Measurements from ENCODE around the gene FAM120AOS.

The FAM120AOS gene

DNA sequence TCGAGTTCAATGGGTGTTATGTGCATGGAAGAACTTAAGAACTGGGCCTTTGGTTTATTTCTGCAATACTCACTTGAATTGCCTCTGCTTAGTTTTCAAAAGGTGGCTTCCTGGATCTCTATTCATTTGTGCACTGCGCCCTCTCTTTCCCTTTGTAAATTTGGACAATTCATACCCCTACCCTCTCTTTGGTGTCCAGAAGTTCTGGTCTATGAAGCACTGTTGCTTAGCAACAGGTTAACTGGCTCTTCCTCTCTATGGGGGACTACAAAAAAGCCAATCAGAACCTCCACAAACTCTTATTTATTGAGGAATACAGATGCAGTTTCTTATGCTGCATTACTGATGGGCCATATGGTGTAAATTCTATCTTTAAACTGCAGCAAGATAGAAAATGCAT lies 15.4 kb downstream of the FAM120AOS start:
- no peak for DNase-seq (ENCODE audit: low read depth)

DNA sequence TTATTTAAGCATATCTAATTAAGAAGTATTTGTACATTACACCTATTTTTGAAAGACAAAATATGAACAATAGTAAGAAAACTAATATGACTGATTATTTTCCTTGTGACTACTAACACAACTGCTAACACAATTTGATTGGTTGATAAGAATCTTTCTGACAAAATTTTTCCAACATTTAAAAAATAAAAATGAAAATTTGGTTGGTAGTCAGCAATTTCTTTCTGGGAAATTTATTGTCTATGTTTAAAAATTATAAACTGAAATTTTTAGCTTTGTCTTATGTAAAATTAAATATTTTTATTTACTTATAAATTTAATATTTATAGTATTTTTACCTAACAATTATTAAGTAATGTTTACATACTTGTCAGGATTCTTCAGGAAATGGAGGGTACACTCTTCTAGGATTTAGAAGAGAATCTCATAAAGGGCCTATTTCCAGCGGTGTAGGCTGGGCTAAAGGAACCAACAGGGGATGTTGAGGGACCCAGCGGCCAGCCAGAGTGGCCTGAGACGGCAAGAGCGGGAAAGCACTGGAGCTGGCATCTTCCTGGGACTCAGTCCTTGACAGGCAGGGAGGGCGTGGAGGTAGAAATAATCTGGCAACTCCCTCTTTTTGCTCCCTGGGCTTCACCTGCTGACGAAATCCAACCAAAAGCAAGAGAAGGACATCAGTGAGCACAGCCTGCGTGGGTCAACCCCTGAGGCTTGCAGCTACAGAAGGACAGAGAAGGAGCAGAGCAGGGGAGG lies 16.6 kb downstream of the FAM120AOS start:
- DNase-seq (ENCODE audit: low read depth) = no peak

DNA sequence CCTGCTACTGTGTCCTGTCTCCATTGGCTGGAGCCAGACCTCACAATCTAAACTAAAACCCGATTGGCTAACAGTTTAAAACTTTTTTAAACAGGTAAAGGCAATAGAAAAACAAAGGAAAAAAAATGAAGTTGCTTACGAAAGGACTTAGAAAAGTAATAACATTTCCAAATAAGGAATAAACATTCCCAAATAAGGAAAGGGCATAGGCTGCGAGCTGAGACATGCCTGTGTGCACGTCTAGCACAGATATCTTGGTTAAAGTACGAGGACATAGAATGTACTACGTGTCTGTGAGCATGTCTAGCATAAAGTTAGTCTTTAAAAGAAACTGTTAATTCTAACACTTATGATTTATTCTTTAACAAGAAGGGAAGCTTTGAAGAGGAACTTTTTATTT lies 17.2 kb downstream of the FAM120AOS start:
- no peak for DNase-seq (ENCODE audit: low read depth)

DNA sequence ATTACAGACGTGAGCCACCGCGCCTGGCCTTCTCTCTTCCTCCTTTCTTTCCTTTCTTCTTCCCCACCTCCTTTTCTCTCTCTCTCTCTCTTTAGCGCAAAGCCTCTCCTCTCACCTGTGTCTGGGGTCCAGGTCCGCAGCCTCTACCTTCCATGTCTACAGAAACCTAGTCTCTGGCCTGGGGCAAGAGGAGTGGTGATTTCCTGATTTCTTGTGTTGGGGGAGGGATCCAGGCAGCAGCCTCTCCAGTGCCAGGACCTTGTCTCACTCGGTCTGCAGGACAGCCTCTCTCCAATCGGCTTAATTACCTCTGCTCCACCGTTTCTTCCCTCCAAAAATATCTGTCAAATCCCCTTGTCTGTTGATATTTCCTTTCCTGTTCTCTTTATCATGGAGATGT lies 18.0 kb downstream of the FAM120AOS start:
- DNase-seq (ENCODE audit: low read depth) = no peak

DNA sequence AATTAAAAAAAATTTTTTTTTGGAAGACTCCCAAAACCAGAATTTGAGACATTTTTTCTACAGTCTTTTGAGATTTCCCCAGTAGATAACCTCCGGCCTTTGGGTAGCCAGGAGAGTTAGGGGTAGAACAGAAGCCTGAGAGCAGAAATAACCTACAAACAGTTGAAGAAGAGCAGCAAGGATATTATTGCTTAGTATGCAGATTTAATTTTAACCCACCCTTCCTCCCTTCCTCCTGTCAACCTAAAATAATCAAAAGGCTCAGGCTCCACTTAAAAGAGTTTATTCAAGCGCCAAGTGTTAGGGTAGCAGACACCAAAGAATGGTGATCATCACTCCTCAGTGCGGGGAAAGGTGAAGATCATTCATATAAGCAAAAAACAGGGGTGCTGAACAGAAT lies 19.3 kb downstream of the FAM120AOS start:
- DNase-seq (ENCODE audit: low read depth) = no peak

DNA sequence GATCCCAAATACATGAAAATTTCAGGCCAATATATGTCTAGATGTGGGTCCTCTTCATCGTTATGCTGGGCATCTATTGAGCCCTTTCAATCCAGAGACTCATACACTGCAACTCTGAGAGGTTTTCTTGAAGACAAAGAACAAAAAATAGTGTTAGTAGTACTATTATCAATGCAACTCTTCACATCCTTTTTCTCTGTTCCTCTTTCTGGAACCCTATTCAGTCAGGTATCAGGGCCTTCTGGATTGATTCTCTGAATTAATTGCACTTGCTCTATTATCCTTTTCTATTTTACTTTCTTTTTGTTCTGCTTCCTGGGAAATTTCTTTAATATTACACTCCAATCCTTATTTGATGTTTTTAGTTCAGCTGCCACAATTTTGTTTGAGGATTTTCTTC lies 20.4 kb downstream of the FAM120AOS start:
- no peak for DNase-seq (ENCODE audit: low read depth)

DNA sequence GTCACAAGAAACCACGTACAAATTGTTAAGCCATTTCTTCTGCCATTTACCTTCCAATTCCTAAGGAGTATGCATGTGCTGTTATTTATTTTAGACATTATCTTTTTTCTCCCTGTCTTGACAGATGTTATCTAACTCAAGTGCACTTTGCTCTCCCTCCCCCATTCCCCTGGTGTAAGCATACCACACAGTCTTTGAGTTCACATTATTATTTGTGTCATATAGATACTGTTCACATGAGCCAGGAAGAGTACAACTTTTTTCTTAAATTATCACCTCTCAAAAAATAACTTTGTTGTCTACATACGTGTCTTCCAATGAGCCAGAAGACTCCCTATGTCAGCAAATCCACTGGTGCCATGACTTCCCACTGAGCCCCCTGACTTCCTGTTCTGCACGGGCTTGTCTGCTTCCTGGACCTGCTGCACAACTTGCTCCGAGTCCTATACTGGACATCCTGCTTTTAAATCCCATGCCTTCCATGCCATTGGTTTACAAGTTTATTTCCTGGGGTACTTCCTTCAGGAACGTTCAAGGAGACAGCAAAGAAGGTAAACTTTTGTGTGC lies 21.8 kb downstream of the FAM120AOS start:
- DNase-seq (ENCODE audit: low read depth) = no peak

DNA sequence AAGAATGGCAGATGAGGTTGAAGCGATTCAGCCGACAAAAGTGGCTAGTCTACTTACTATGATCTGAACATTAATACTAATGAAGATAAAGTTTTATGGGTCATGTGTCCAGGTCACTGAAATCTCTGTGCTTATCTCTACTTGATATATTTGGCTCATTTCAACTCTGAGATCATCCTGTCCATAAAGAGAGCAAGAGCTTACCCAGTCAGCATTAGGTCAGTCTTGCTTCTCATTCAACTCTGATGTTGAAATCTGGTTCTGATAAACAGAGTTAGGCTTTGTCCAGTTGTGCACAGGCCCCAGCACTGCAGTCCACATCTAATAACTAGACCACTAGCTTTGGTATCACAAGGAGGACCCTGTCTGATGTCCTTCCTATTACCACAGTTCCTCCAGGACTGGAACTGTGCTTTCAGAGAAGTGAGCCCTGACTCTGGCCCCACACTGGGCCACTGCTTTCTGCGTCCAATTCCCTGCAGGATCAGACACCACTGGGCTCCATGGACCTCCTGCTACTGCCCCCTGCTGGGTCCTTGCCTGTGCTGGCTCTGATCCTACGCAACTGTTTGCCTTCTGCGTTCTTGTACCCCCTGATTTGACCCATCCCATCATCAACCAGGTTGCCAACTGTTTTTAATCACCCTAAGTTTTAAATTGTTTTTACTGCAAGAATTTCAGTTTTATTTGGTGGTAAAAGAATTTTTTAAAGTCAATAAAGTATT lies 25.6 kb downstream of the FAM120AOS start:
- DNase-seq (ENCODE audit: low read depth) = no peak

DNA sequence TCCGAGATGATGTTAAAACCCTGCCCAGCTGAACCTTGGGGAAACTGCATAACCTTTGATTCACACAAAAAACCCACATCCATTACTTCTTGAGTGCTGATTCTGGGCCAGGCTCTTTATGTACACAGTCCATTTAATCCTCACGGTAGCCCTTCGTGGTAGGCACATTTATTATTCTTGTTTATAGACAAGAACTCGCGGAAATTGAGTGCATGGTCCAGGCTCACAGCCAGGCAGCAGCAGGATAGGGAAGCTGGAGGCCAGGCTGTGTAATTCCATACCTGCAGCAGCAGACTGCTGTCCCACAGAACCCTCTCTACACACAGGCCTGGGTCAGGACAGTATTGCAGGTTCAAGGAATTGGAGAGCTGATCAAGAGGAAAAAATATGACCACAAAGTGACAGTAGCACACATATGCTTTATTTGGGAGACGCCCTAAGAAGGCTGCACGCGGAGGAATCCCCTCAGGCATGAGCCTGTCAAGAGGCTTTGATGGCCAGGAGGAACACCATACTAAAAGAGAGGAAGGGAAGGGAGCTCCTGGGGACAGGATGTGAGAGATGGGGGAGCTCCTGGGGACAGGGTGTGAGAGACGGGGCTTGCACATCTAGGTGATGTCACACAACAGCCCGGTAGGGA lies 30.3 kb downstream of the FAM120AOS start:
- DNase-seq (ENCODE audit: low read depth) = no peak

DNA sequence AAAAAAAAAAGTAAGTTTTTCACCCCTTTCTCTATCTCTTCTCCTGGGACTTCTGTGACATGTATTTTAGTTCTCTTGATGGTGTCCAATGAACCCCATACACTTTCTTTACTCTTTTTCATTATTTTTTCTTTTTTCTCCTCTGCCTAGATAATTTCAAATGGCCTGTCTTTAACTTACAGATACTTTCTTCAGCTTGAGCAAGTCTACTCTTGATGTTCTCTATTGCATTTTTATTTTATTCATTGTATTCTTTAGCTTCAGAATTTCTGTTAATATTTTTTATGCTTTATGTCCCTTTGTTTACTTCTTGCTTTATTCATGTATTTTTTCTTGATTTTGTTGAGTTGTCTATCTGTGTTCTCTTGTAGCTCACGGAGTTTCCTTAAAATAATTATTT lies 34.4 kb downstream of the FAM120AOS start:
- DNase-seq (ENCODE audit: low read depth) = no peak

DNA sequence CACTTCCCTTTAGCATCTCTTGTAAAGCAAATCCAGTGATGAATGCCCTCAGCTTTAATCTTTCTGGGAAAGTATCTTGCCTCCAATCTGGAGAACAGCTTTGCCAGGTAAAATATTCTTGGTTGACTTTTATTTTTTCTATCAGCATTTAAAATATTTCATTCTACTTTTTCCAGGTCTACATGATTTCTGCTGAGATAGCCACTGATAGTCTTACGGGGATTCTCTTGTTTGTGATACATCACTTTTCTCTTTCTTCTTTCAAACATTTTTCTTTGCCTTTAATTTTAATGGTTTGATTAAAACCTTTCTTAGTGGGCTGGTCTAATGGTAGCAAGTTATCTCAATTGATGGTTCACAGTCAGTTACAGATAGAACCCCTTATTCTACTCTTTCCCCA lies 35.8 kb downstream of the FAM120AOS start:
- no peak for DNase-seq (ENCODE audit: low read depth)

DNA sequence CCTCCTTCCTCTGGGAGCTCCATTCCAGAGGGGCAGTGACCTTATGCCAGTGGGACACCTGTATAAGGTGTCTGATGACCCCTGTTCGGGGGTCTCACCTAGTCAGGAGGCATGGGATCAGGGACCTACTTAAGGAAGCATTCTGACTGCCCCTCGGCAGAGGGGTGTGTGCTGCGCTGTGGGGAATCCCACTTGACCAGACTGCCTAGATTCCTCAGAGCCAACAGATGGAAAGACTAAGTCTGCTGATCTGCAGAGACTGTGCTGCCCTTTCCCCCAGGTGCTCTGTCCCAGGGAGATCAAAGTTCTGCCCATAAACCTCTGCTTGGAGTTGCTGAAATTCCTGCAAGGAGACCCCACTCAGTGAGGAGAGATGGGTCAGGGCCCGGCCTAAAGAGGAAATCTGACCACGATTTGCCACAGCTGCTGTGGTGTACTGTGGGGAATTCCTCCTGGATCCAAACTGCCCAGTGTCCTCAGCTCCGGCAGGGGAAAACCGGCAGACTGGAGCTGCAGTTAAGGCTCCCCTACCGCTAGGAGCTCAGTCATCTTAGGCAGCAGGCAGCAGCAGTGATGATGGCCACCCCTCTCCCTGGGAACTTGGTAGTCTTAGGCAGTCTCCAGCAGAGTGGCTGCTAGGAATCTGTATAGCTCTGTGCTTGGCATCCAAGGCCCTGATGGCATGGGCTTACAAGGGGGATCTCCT lies 36.7 kb downstream of the FAM120AOS start:
- DNase-seq (ENCODE audit: low read depth) = no peak

DNA sequence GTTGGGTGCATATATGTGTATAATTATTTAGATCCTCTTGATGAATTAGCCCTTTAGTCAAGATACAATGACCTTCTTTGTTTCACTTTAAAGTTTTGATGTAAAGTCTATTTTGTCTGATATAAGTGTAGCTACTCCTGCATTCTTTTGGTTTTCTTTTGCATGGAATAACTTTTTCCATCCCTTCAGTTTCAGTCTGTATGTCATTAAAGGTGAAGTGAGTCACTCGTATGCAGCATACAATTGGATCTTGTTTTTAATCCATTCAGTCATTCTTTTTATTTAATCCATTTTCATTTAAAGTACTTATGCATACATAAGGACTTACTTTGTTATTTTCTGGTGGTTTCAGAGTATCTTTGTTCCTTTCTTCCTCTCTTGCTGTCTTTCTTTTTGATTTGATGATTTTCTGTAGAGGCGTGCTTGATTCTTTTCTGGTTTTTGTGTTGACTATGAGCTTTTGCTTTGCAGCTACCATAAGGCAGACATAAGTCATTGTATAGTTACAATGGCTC lies 38.1 kb downstream of the FAM120AOS start:
- no peak for DNase-seq (ENCODE audit: low read depth)

DNA sequence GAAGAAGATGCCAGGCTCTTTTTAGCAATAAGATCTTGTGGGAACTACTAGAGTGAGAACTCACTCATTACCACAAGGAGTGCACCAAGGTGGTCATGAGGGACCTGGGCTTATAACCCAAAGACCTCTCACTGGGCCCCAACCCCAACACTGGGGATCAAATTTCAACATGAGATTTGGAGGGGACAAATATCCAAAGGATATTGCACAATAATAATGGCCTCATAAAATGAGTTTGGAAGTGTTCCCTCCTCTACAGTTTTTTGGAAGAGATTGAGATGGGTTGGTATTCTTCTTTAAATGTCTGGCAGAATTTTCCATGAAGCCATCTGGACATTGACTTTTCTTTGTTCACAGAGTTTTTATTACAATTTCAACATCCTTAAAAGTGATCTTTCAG lies 39.9 kb downstream of the FAM120AOS start:
- no peak for DNase-seq (ENCODE audit: low read depth)

DNA sequence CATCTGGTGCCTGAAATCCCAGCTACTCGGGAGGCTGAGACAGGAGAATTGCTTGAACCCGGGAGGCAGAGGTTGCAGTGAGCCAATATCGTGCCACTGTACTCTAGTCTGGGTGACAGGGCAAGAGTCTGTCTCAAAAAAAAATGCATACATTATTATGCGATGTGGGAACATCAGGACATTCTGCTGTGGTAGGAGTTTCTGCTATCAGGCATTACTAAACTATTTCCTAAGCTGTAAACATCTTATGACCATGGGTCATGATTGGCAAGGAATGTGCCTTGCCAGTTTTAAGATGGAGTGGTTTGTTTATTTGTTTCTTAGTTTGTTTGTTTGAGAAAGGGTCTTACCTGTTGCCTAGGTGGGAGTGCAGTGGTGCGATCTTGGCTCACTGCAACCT lies 47.0 kb downstream of the FAM120AOS start:
- DNase-seq (ENCODE audit: low read depth) = no peak

DNA sequence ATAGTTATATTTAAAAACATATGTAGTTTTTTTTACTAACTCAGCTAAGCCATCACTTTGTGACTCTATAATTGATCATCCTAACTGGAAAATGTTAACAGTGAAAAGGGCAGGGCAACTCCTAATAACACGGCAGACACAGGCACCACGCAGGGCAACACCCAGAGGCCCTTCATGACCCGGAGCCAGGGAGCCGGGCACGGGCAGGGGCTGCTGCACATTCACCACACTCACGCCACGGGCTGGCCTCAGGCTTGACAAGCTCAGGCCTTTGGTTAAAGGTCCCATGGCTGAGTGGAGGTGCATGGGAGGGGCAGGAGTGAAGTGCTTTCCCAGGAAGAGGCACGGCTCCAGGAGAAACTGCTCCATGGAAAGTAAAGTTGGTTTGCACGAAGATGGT lies 54.9 kb downstream of the FAM120AOS start:
- no peak for DNase-seq (ENCODE audit: low read depth)

DNA sequence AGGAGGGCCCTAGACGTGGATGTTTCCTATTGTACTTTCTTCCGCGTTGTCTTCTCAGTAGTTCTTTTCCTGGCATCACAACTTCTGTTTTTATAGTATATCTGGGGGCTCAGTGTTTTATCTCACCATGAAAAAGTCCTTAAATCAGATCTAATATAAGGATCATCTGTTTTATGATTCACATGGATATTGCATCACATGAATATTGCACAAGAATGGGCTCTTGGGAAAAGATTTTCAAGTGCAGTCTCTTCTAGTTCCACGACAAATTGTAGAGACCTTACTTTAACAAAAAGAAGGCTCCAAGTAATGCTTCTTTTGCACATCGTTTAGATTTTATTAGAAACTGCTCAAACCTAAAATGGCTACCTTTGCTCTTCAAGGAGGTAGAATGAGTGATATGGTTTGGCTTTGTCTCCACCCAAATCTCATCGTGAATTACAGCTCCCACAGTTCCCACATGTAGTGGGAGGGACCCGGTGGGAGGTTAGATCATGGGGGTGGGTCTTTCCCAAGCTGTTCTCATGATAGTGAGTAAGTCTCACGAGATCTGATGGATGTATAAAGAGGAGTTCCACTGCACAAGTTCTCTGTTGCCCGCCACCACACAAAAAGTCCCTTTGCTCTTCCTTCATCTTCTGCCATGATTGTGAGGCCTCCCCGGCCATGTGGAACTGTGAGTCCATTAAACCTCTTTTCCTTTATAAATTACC lies 55.6 kb downstream of the FAM120AOS start:
- no peak for DNase-seq (ENCODE audit: low read depth)

Data from non-pigmented ciliary epithelial cell (primary cell).